Fibroblast of mammary gland (primary cell): ENCODE data around the gene SLC36A2.

ENCODE experiments used
- DNase-seq: peaks from one replicate; pipeline ENCODE4 v3.0.0-alpha.2; 2010; ENCODE audit warnings: low read depth
- H3K4me3 ChIP-seq: 2 replicates; pipeline ENCODE4 v1.5.1; 2011; ENCODE audit warnings: low read depth, mild to moderate bottlenecking, low read length, moderate library complexity; ENCODE audit not compliant: control insufficient read depth
- CTCF ChIP-seq: conservative IDR thresholded peaks from 2 replicates; pipeline ENCODE4 v1.5.1; 2011; ENCODE audit warnings: low read depth, low read length, inconsistent platforms; ENCODE audit not compliant: control insufficient read depth, insufficient read depth

SLC36A2 gene

GRCh38 chr5:151303666-151304065, 43.7 kb downstream of the SLC36A2 start, which contains the start of gene SLC36A3:
Gene SLC36A3, minus strand, starts transcription at chr5:151303766. Its CDS starts 412 bp downstream, at chr5:151303354.
- DNase-seq: no peak
- TF ChIP-seq CTCF: no peak
- H3K4me3 ChIP-seq: no peak within 1 kb of the TSS

GRCh38 chr5:151298063-151298855, 49.1 kb downstream of the SLC36A2 start:
- peak; percentile 74 for DNase-seq
- peak; percentile 66 for TF ChIP-seq CTCF
- H3K4me3 ChIP-seq: no peak overlapping the region

- no peak for TF ChIP-seq CTCF
- no peak for DNase-seq
- no peak overlapping the region for H3K4me3 ChIP-seq
Measured at GRCh38 chr5:151296974-151297373, 50.4 kb downstream of the SLC36A2 start.

GRCh38 chr5:151296478-151296830, 50.9 kb downstream of the SLC36A2 start:
- no peak overlapping the region for H3K4me3 ChIP-seq
- no peak for DNase-seq
- TF ChIP-seq CTCF: no peak

GRCh38 chr5:151295791-151296477, 51.4 kb downstream of the SLC36A2 start:
- H3K4me3 ChIP-seq: no peak overlapping the region
- no peak for DNase-seq
- no peak for TF ChIP-seq CTCF

- peak; percentile 45 for DNase-seq
- H3K4me3 ChIP-seq: no peak overlapping the region
- no peak for TF ChIP-seq CTCF
Measured at GRCh38 chr5:151295138-151295537, 52.2 kb downstream of the SLC36A2 start.
